ENCODE results near the gene FHOD3. TPM values are rescaled to one million over a fixed set of nuclear protein-coding genes. Genes with fewer than 3 reads are reported as not detected.
A peak's percentile ranks its signal among the peaks of the same experiment; 100 is the strongest.

The FHOD3 gene
- total and polyA plus RNA-seq, 2 of the 8 experiments (the other 6 are each of a cell fraction or from before 2014, with no cell fraction given), result 9.7 to 10.5 TPM

GRCh38 chr18:36759167-36759776, 461.8 kb downstream of the FHOD3 start:
- H2BK15ac ChIP-seq (ENCODE audit: low read length), result no peak overlapping the region
- no peaks in the 10 kb centered on the region for H3K79me2 ChIP-seq (ENCODE audit: control insufficient read depth in 1 of 2, insufficient read depth in 2 of 2, low read length in 2 of 2)
- no peak overlapping the region for H3K23ac ChIP-seq (ENCODE audit: insufficient read length)
- no peak overlapping the region for H4K91ac ChIP-seq (replicated peaks; ENCODE audit: insufficient read length, low read length)
- no peak overlapping the region for H2BK5ac ChIP-seq (ENCODE audit: low read depth, low read length)
- no peak overlapping the region for H3K4me3 ChIP-seq (ENCODE audit: extremely low read depth in 1 of 4, insufficient read depth in 2 of 4, low read depth in 3 of 4, low read length in 4 of 4)
- no peak overlapping the region for H2AFZ ChIP-seq (ENCODE audit: low read length)
- H3K4ac ChIP-seq (replicated peaks; ENCODE audit: insufficient read length, low read depth, low read length), result no peak overlapping the region
- no peak overlapping the region for H3K18ac ChIP-seq (ENCODE audit: extremely low read depth, low read length)
- H3K9me3 ChIP-seq (ENCODE audit: insufficient read depth in 2 of 2, low read depth in 1 of 2, low read length in 1 of 2), result no peaks in the 10 kb centered on the region; a peak in 1 of 4 replicates
- no peaks in the 10 kb centered on the region for H3K27me3 ChIP-seq (replicated peaks in 1 of 4; ENCODE audit: control insufficient read depth in 3 of 4, extremely low read depth in 1 of 4, insufficient read depth in 3 of 4, low read length in 3 of 4)
- ChIA-PET CTCF (ENCODE audit: partially characterized antibody) (interaction anchor here (1.3 to 3.5 kb wide), 3 partner anchors 11 to 72 kb away, joined by 3 to 39 read pairs (median 4); no protein-coding TSS in a partner anchor), POLR2A (ENCODE audit: partially characterized antibody) (no interaction called here)
- no peak overlapping the region for H3K27ac ChIP-seq (ENCODE audit: low read depth, low read length)
- H3K56ac ChIP-seq (replicated peaks; ENCODE audit: insufficient read length, low read depth, low read length), result no peak overlapping the region
- H3K14ac ChIP-seq (ENCODE audit: insufficient read length), result no peak overlapping the region
- no peak overlapping the region for H3K4me2 ChIP-seq (ENCODE audit: insufficient read depth in 1 of 2, low read depth in 2 of 2, low read length in 2 of 2)
- H4K20me1 ChIP-seq (replicated peaks in 1 of 2; ENCODE audit: control insufficient read depth in 1 of 2, insufficient read depth in 2 of 2, low read length in 2 of 2), result no peaks in the 10 kb centered on the region
- DNase-seq (ENCODE audit: low read depth in 1 of 2, low spot score in 2 of 2) (no peak), FAIRE-seq (no peak)
- H3K36me3 ChIP-seq (ENCODE audit: control insufficient read depth in 2 of 4, insufficient read depth in 4 of 4, low read length in 3 of 4), result no peaks in the 10 kb centered on the region
- no peak overlapping the region for H4K5ac ChIP-seq (ENCODE audit: insufficient read length, low read depth, low read length)
- no peaks in the 10 kb centered on the region for H3K23me2 ChIP-seq (ENCODE audit: low read depth, low read length)
- H2BK20ac ChIP-seq (ENCODE audit: low read length), result no peak overlapping the region
- no peaks in the 10 kb centered on the region for H3K79me1 ChIP-seq (ENCODE audit: low read depth, low read length)
- H3K4me1 ChIP-seq (replicated peaks in 1 of 4; ENCODE audit: control insufficient read depth in 3 of 4, insufficient read depth in 4 of 4, low read length in 3 of 4), result peaks cover 0 to 3% (median under 1%) of the 10 kb centered on the region in 4 experiments; a peak in 1 of 7 replicates
- H4K8ac ChIP-seq (ENCODE audit: extremely low read depth, insufficient read depth, low read length), result no peak overlapping the region; the same call in 1 of the 2 replicates
- WGBS, 2 experiments (ENCODE audit: extremely low coverage in 1 of 2, insufficient coverage in 1 of 2, insufficient read length in 1 of 2, insufficient replicate concordance in 2 of 2, low coverage in 1 of 2, low lambda C conversion rate in 2 of 2, missing lambda C conversion rate in 1 of 2), result 85% methylated on average over 6 of the region's 6 CpGs; no CpG with 5 or more reads in 1 of the 2 experiments
- H2BK120ac ChIP-seq (replicated peaks; ENCODE audit: low read depth, low read length), result no peak overlapping the region
- no peak overlapping the region for H3K9ac ChIP-seq (replicated peaks in 1 of 4; ENCODE audit: extremely low read depth in 1 of 4, low read depth in 3 of 4, low read length in 3 of 4)
- H2BK12ac ChIP-seq (ENCODE audit: low read depth, low read length), result no peak overlapping the region
- H2AK5ac ChIP-seq (ENCODE audit: low read depth, low read length), result peak overlapping the region; percentile 77
- TF ChIP-seq CBX8 (IDR thresholded peaks at IDR 0.05; ENCODE audit: borderline replicate concordance, low read depth, low read length) (no peak), POU5F1 (IDR thresholded peaks at IDR 0.05; ENCODE audit: low read depth, low read length) (no peak), EGR1 (IDR thresholded peaks at IDR 0.05; ENCODE audit: borderline replicate concordance, low read depth, low read length) (no peak), POLR2A (IDR thresholded peaks at IDR 0.05; ENCODE audit: control extremely low read depth in 1 of 2, low read depth in 2 of 2, low read length in 2 of 2) (no peak), RBBP5 (IDR thresholded peaks at IDR 0.05; ENCODE audit: borderline replicate concordance, low read depth, low read length) (no peak), BACH1 (IDR thresholded peaks at IDR 0.05; ENCODE audit: low read length) (no peak), NANOG (IDR thresholded peaks at IDR 0.05; ENCODE audit: insufficient read depth, low read depth, low read length, poor library complexity, severe bottlenecking) (no peak), EP300 (IDR thresholded peaks at IDR 0.05; ENCODE audit: borderline replicate concordance in 1 of 2, low read depth in 2 of 2, low read length in 2 of 2) (no peak), GABPA (IDR thresholded peaks at IDR 0.05; ENCODE audit: borderline replicate concordance, insufficient read depth, low read length) (no peak), CEBPB (IDR thresholded peaks at IDR 0.05; ENCODE audit: low read depth, low read length) (no peak), KDM1A (IDR thresholded peaks at IDR 0.05; ENCODE audit: borderline replicate concordance, low read length) (no peak), TAF1 (IDR thresholded peaks at IDR 0.05; ENCODE audit: low read depth, low read length) (no peak), ZNF274 (IDR thresholded peaks at IDR 0.05; ENCODE audit: borderline replicate concordance, extremely low read depth, low read length) (no peak)
